Measurements from ENCODE around the gene SPATA16.
"Not testable (repeated sequence)": the region's sequence is repeated elsewhere in the genome, so short reads cannot be mapped to it uniquely, and the experiment has no call there.

Gene SPATA16

GRCh38 chr3:173140986-173141385, at the start of gene SPATA16:
Gene SPATA16, minus strand, starts transcription at chr3:173141235. Its CDS starts 23,504 bp downstream, at chr3:173117731.
- DNase-seq, result no peak

GRCh38 chr3:173183022-173183421, 42.0 kb upstream of the SPATA16 start:
- not testable (repeated sequence) for DNase-seq

- no peak for DNase-seq
These were observed 32.6 kb upstream of the SPATA16 start for GRCh38 chr3:173173652-173174051.

GRCh38 chr3:173159139-173159538, 18.1 kb upstream of the SPATA16 start:
- DNase-seq, result not testable (repeated sequence)

- not testable (repeated sequence) for DNase-seq
These were observed 15.5 kb upstream of the SPATA16 start for GRCh38 chr3:173156533-173156932.

- DNase-seq, result no peak
These were observed 12.6 kb upstream of the SPATA16 start for GRCh38 chr3:173153631-173154030.

GRCh38 chr3:173139420-173139819, 1.6 kb downstream of the SPATA16 start:
- no peak for DNase-seq

- no peak for DNase-seq
These were observed 3.0 kb downstream of the SPATA16 start for GRCh38 chr3:173138026-173138425.

- DNase-seq, result no peak
These were observed 6.0 kb downstream of the SPATA16 start for GRCh38 chr3:173135059-173135458.

GRCh38 chr3:173128633-173129032, 12.4 kb downstream of the SPATA16 start:
- no peak for DNase-seq

GRCh38 chr3:173111321-173111720, 29.7 kb downstream of the SPATA16 start:
- DNase-seq, result no peak

- DNase-seq, result no peak
These were observed 31.9 kb downstream of the SPATA16 start for GRCh38 chr3:173109143-173109542.

GRCh38 chr3:173103469-173103868, 37.6 kb downstream of the SPATA16 start:
- no peak for DNase-seq

GRCh38 chr3:173098959-173099358, 42.1 kb downstream of the SPATA16 start:
- no peak for DNase-seq

GRCh38 chr3:173096994-173097785, 43.8 kb downstream of the SPATA16 start:
- DNase-seq, result no peak

GRCh38 chr3:173096140-173096539, 44.9 kb downstream of the SPATA16 start:
- no peak for DNase-seq

- no peak for DNase-seq
These were observed 49.0 kb downstream of the SPATA16 start for GRCh38 chr3:173092038-173092437.

GRCh38 chr3:173090492-173090891, 50.5 kb downstream of the SPATA16 start:
- no peak for DNase-seq

- DNase-seq, result no peak
These were observed 51.8 kb downstream of the SPATA16 start for GRCh38 chr3:173089283-173089682.

GRCh38 chr3:173078525-173078924, 62.5 kb downstream of the SPATA16 start:
- no peak for DNase-seq

- DNase-seq, result peak; percentile 84
These were observed 74.7 kb downstream of the SPATA16 start for GRCh38 chr3:173066044-173067004.

- peak; percentile 19 for DNase-seq
These were observed 75.5 kb downstream of the SPATA16 start for GRCh38 chr3:173065543-173065981.

GRCh38 chr3:173064631-173065030, 76.4 kb downstream of the SPATA16 start:
- DNase-seq, result no peak

GRCh38 chr3:173058229-173058628, 82.8 kb downstream of the SPATA16 start:
- DNase-seq, result no peak

All from RPMI8226 (cell line).